Activated naive CD8-positive, alpha-beta T cell treated with anti-CD3 and anti-CD28 coated beads, Interleukin-2, amount 10 ng/mL, durations not matched to agents 7 days and 5 days (primary cell): ENCODE results near the gene CA5A. TPM values are rescaled to one million over a fixed set of nuclear protein-coding genes. Genes with fewer than 3 reads are reported as not detected.
"Not testable (repeated sequence)": the region's sequence is repeated elsewhere in the genome, so short reads cannot be mapped to it uniquely, and the experiment has no call there.

Experiments
- ATAC-seq: fragments of 150-1000 bp; cut with Tn5 transposase; one replicate; pipeline ENCODE4 v1.10.0; 2021; ENCODE audit warnings: low read depth, moderate library complexity
- POLR2A ChIA-PET: fragments of 350-600 bp; sonication (Branson Sonifier 250); formaldehyde crosslinking; loops from one replicate; lab custom pipeline; 2021; ENCODE audit warnings: antibody characterized with exemption; lab: Charles Lee
- DNase-seq: peaks from one replicate; pipeline ENCODE4 v3.0.0; 2021
- H3K27ac Mint-ChIP-seq: one replicate; pipeline ENCODE4 v1.8.0; 2022; ENCODE audit warnings: mild to moderate bottlenecking, mixed read lengths
- H3K27me3 Mint-ChIP-seq: one replicate; pipeline ENCODE4 v1.8.0; 2022; ENCODE audit warnings: mild to moderate bottlenecking, moderate library complexity, mixed read lengths
- H3K36me3 Mint-ChIP-seq: one replicate; pipeline ENCODE4 v1.8.0; 2021; ENCODE audit warnings: mild to moderate bottlenecking, mixed read lengths
- H3K4me1 Mint-ChIP-seq: one replicate; pipeline ENCODE4 v1.8.0; 2021; ENCODE audit warnings: mixed read lengths
- H3K4me3 Mint-ChIP-seq: one replicate; pipeline ENCODE4 v1.8.0; 2022; ENCODE audit warnings: mild to moderate bottlenecking, moderate library complexity, mixed read lengths
- H3K9me3 Mint-ChIP-seq: one replicate; pipeline ENCODE4 v1.8.0; 2021; ENCODE audit warnings: mixed read lengths
- total RNA-seq, 2 experiments: library from RNA; stranded (reverse); gene quantifications; one replicate each; pipeline ENCODE4 v1.2.3, GENCODE V29; 2021

The CA5A gene
- total RNA-seq, 2 experiments from 2014 or later = not detected

- not testable (repeated sequence) for H3K4me3 Mint-ChIP-seq, H3K27ac Mint-ChIP-seq, H3K36me3 Mint-ChIP-seq, H3K9me3 Mint-ChIP-seq, ATAC-seq, H3K27me3 Mint-ChIP-seq, DNase-seq
- H3K4me1 Mint-ChIP-seq = peaks cover 19% of the 10 kb centered on the region
- POLR2A ChIA-PET = interaction anchor here (1.6 kb wide), 1 partner anchor 9 kb away, joined by 5 read pairs; no protein-coding TSS in a partner anchor
Measured at GRCh38 chr16:87904963-87905362, 31.4 kb downstream of the CA5A start.

- H3K27ac Mint-ChIP-seq, H3K36me3 Mint-ChIP-seq, DNase-seq, H3K27me3 Mint-ChIP-seq, H3K4me3 Mint-ChIP-seq, ATAC-seq, H3K9me3 Mint-ChIP-seq: not testable (repeated sequence)
- POLR2A ChIA-PET = interaction anchor here (1.4 kb wide), 1 partner anchor 9 kb away, joined by 3 read pairs; no protein-coding TSS in a partner anchor
- H3K4me1 Mint-ChIP-seq = peaks cover 35% of the 10 kb centered on the region
Measured at GRCh38 chr16:87900489-87900888, 35.8 kb downstream of the CA5A start.

DNA sequence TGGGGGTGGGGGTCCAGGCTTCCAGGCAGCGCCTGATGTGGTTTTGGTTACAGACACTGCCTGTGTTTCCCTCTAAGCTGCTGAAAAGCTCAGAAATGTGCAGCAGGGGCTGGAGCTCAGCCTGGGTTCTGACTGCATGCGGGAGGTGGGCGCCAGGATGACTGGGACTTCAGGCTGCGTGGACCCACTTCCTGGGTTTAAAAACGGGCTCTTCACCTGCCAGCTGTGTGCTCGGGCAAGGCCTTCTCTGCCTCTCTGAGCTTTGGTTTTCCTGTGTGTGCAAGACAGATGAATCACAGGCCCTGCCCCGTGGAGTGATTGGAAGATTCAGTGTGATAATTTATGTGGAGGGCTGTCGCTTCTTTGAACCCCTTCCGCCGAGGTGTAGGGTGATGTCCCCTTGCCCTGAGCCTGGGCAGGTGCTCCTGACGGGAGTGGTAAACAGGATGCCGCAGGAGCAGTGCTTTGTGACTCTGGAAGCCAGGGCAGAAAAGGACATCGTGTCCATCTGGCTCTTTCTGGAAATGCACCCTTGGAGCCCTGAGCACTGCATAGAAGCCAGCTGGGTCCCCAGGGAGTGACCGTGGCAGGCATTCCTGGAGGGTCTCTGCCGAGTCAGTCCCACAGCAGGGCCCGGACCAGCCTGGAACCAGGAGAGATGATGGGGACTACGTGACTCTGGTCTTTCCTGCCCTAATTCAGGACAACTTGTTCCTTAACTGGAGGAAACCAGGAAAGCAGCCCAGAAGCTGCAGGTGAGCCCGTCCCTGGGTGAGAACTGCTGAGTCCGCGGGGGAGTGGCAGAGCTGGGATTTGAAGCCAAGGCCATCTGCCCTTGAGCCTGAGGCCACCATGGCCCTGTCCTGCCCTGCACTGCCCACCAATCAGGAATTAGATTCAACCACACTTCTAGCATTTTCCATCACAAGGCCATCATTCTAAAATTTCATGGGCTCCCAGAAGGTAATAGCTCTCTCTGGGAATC is 38.5 kb downstream of the CA5A start:
- POLR2A ChIA-PET = interaction anchor here (0.6 to 4.3 kb wide), 11 partner anchors 10 to 132 kb away, joined by 3 to 23 read pairs (median 5); partner anchors contain the start of genes BANP, KLHDC4 and SLC7A5
- Mint-ChIP-seq H3K36me3 (no peaks in the 10 kb centered on the region), H3K4me3 (peak overlapping the region; percentile 73), H3K27me3 (no peaks in the 10 kb centered on the region), H3K4me1 (peaks cover 38% of the 10 kb centered on the region), H3K9me3 (no peaks in the 10 kb centered on the region), H3K27ac (peak overlapping the region; percentile 96)
- ATAC-seq (peak; percentile 74), DNase-seq (peak; percentile 69)

- Mint-ChIP-seq H3K27ac (peak overlapping the region; percentile 96), H3K4me3 (peak overlapping the region; percentile 73), H3K4me1 (peaks cover 38% of the 10 kb centered on the region)
- H3K36me3 Mint-ChIP-seq, H3K27me3 Mint-ChIP-seq, H3K9me3 Mint-ChIP-seq, DNase-seq: not testable (repeated sequence)
- peak; percentile 4 for ATAC-seq
- POLR2A ChIA-PET = interaction anchor here (0.8 to 4.3 kb wide), 10 partner anchors 11 to 184 kb away, joined by 3 to 23 read pairs (median 6); partner anchors contain the start of genes BANP, KLHDC4 and SLC7A5
Measured at GRCh38 chr16:87896924-87897520, 39.3 kb downstream of the CA5A start.

DNA sequence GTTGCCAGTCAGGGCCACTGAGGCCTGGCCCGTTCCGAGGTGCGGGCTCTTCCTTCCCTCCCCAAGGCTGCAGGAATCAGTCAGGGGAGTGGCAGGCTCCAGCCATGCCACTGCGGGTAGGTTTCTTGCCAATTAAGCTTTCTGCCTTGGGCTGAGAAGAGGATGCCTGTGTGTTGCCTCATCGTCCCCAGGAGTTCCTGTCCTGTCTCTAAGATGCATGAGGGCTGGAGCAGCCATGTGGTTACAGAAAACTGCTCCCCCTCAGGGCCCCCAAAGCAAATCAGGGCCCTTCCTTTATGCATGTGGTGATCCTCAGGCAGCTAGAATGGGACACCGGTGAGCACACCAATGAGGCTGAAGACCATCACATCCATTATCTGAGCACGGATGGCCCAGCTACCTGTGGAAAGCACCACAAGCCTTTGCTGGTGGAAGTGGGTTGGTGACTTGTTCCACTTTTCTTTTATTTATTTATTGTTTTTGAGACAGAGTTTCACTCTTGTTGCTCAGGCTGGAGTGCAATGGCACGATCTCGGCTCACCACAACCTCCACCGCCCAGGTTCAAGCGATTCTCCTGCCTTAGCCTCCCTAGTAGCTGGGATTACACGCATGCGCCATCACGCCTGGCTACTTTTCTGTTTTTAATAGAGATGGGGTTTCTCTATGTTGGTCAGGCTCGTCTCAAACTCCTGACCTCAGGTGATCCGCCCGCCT is 40.0 kb downstream of the CA5A start:
- H3K27ac Mint-ChIP-seq = peak overlapping the region; percentile 96
- H3K4me3 Mint-ChIP-seq = peak overlapping the region; percentile 73
- H3K4me1 Mint-ChIP-seq = peaks cover 38% of the 10 kb centered on the region
- H3K9me3 Mint-ChIP-seq, H3K27me3 Mint-ChIP-seq, H3K36me3 Mint-ChIP-seq: not testable (repeated sequence)
- DNase-seq = peak; percentile 47
- ATAC-seq = peak; percentile 9
- POLR2A ChIA-PET = interaction anchor here (1.1 to 4.3 kb wide), 12 partner anchors 9 to 183 kb away, joined by 3 to 23 read pairs (median 6); partner anchors contain the start of genes BANP, KLHDC4 and SLC7A5

DNA sequence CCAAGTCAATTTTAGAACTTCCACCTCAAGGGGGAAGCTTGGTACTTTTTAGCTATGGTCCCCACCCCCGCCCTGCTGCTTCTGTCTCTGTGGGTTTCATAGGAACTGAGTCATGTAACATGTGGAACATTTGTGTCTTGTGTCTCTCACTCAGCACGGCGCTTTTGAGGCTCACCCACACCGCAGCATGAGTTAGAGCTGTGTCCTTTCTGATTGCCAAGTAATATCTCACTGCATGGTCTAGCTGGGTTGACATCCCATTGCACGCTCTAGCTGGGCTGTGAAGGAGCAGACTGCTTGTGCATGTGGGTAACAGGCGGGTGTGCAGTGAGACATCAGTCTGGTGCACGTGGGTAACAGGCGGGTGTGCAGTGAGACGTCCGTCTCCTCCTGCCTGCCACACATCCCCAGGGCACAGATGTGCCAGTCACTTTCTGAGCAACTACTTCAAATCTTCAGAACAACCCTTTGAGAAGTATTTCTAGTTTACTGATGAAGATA is 40.6 kb downstream of the CA5A start:
- H3K27me3 Mint-ChIP-seq = no peaks in the 10 kb centered on the region
- H3K4me1 Mint-ChIP-seq = peaks cover 38% of the 10 kb centered on the region
- peak overlapping the region; percentile 73 for H3K4me3 Mint-ChIP-seq
- H3K36me3 Mint-ChIP-seq = no peaks in the 10 kb centered on the region
- H3K27ac Mint-ChIP-seq = peak overlapping the region; percentile 96
- DNase-seq = peak; percentile 77
- POLR2A ChIA-PET = interaction anchor here (1.1 to 4.3 kb wide), 10 partner anchors 10 to 130 kb away, joined by 4 to 23 read pairs (median 6); partner anchors contain the start of genes BANP, KLHDC4 and SLC7A5
- no peaks in the 10 kb centered on the region for H3K9me3 Mint-ChIP-seq
- peak; percentile 83 for ATAC-seq

DNA sequence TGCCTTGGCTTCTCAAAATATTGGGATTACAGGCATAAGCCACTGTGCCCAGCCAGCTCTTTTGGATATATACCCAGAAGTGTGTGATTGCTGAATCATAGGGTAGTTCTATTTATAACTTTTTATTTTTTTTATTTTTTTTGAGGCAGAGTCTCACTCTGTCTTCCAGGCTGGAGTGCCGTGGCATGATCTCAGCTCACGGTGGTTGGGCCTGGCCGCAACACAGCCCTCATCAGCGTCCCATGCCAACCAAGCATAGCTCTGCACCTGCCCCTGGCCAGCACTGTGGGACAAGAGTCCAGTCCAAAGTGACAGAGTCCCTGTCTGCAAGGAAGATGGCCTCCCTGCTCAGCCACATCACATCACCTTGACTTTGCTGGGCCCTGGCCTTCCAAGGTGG is 42.3 kb downstream of the CA5A start:
- H3K36me3 Mint-ChIP-seq, H3K4me3 Mint-ChIP-seq, DNase-seq, H3K27me3 Mint-ChIP-seq, H3K27ac Mint-ChIP-seq, ATAC-seq, H3K9me3 Mint-ChIP-seq: not testable (repeated sequence)
- POLR2A ChIA-PET = interaction anchor here (3.1 kb wide), 1 partner anchor 23 kb away, joined by 11 read pairs; no protein-coding TSS in a partner anchor
- peaks cover 37% of the 10 kb centered on the region for H3K4me1 Mint-ChIP-seq

GRCh38 chr16:87891764-87892163 is 44.6 kb downstream of the CA5A start:
- no peak for ATAC-seq
- POLR2A ChIA-PET = interaction anchor here (1.2 kb wide), 1 partner anchor 9 kb away, joined by 3 read pairs; no protein-coding TSS in a partner anchor
- H3K27ac Mint-ChIP-seq = no peak overlapping the region

GRCh38 chr16:87889762-87890161 is 46.6 kb downstream of the CA5A start:
- H3K27ac Mint-ChIP-seq, DNase-seq, H3K4me1 Mint-ChIP-seq, H3K36me3 Mint-ChIP-seq, H3K9me3 Mint-ChIP-seq, ATAC-seq, H3K4me3 Mint-ChIP-seq, POLR2A ChIA-PET, H3K27me3 Mint-ChIP-seq: not testable (repeated sequence)

More at GRCh38 chr16:87891764-87892163, 44.6 kb downstream of the CA5A start:
- no peaks in the 10 kb centered on the region for H3K27me3 Mint-ChIP-seq
- no peaks in the 10 kb centered on the region for H3K36me3 Mint-ChIP-seq
- DNase-seq = no peak
- H3K4me1 Mint-ChIP-seq = peaks cover 20% of the 10 kb centered on the region
- no peaks in the 10 kb centered on the region for H3K9me3 Mint-ChIP-seq
- H3K4me3 Mint-ChIP-seq = no peak overlapping the region

GRCh38 chr16:87888346-87888745 is 48.0 kb downstream of the CA5A start:
- H3K9me3 Mint-ChIP-seq, DNase-seq, H3K36me3 Mint-ChIP-seq, H3K27ac Mint-ChIP-seq, ATAC-seq, H3K27me3 Mint-ChIP-seq, H3K4me1 Mint-ChIP-seq, H3K4me3 Mint-ChIP-seq: not testable (repeated sequence)
- POLR2A ChIA-PET = interaction anchor here (1.2 kb wide), 1 partner anchor 108 kb away, joined by 3 read pairs; no protein-coding TSS in a partner anchor

GRCh38 chr16:87887931-87888330 is 48.4 kb downstream of the CA5A start:
- ATAC-seq, H3K9me3 Mint-ChIP-seq, DNase-seq, H3K4me3 Mint-ChIP-seq, H3K27me3 Mint-ChIP-seq, H3K4me1 Mint-ChIP-seq, H3K27ac Mint-ChIP-seq, H3K36me3 Mint-ChIP-seq: not testable (repeated sequence)
- POLR2A ChIA-PET = interaction anchor here (1.2 kb wide), 1 partner anchor 107 kb away, joined by 3 read pairs; no protein-coding TSS in a partner anchor

- H3K4me1 Mint-ChIP-seq, H3K27ac Mint-ChIP-seq, POLR2A ChIA-PET, H3K4me3 Mint-ChIP-seq, H3K27me3 Mint-ChIP-seq, H3K9me3 Mint-ChIP-seq, H3K36me3 Mint-ChIP-seq, ATAC-seq, DNase-seq: not testable (repeated sequence)
Measured at GRCh38 chr16:87885371-87885967, 50.9 kb downstream of the CA5A start.
